Testis (tissue), 2 donors: ENCODE data around the gene DDAH2.

ENCODE experiments used
- CTCF ChIP-seq, 3 experiments: fragments of 450-650 bp in 2 of 3; fragments of 200-600 bp in 1 of 3; sonication (generic) in 1 of 3; IDR thresholded peaks; one replicate each; pipeline ENCODE4 v1.5.1; 2016 to 2019; ENCODE audit warnings: antibody characterized with exemption in 3 of 3, mild to moderate bottlenecking in 2 of 3, moderate library complexity in 1 of 3
- POLR2A ChIP-seq: fragments of 450-650 bp; IDR thresholded peaks from one replicate; pipeline ENCODE4 v1.6.1; 2017; ENCODE audit warnings: antibody characterized with exemption, mild to moderate bottlenecking, moderate library complexity

- TF ChIP-seq POLR2A (no peak), CTCF (IDR thresholded peaks at IDR 0.05) (no peak)
Measured at GRCh38 chr6:31717499-31718222, 11.4 kb downstream of the DDAH2 start.
